ENCODE results near the gene STXBP5.

STXBP5 gene

GRCh38 chr6:147204060-147204785 is at the start of gene STXBP5:
Gene STXBP5 (plus strand): TSS chr6:147204417. CDS start chr6:147204533, 116 bp downstream.
- no peak for DNase-seq (ENCODE audit: low read depth in 2 of 2)

- DNase-seq (ENCODE audit: low read depth in 2 of 2), result no peak
Observed at GRCh38 chr6:147154454-147154853, 49.8 kb upstream of the STXBP5 start.

DNA sequence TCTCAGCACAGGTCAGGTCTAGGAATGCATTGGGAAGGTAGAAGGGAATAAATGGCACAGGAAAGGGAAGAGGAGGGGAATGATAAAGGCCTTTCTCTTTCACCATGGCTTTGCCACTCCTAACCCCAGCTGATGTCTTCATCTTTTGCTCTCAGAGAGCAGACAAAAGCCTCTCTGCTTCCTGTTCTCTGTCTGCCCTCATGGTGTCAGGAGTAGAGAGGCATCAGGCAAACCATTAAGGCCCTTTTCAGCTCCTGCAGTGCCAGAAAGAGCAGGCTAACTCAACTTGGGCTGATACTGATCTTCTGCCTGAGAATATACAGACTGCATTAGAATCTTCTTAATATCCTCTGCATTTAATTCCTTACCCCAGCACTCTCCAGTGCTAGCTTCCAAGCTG is 48.0 kb upstream of the STXBP5 start:
- DNase-seq (ENCODE audit: low read depth in 2 of 2), result no peak

- no peak for DNase-seq (ENCODE audit: low read depth in 2 of 2)
Observed at GRCh38 chr6:147156799-147157382, 47.3 kb upstream of the STXBP5 start.

DNA sequence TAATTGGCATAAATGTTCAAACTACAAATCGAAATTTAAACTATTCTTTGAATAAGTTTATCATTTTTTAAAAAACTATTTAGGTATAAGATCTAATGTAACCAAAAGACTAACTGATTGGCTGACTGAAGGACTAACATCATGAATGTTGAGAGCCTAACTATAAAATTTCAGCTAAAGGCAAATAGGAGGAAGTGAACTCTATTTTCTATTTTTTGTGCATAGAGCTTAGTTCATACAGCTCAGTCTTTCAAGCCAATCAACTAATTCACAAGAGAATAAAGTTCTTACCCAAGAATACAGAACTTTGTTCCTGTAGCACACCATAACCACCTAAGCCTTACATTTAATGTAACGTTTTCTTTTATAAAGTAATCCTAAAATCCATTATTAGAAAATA is 46.3 kb upstream of the STXBP5 start:
- DNase-seq (ENCODE audit: low read depth in 2 of 2), result no peak

DNA sequence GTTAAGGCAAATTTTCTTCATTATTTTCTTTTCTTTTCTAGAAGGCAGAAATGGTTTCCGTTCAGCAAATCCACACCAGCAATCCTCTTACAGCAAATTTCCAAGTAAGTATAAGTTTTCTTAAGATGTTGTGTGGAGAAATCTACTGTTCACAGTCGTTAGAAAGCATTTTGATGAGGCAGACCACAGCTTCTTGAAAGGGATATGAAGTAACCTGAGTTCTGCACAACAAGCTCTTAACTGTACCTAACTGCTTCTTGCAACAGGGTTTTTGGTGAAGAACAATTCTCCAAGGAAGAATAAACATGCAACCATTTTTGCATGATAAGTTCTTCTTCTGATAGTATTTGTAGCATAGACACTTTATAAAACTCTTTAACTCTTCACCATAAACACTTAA is 45.3 kb upstream of the STXBP5 start:
- DNase-seq (ENCODE audit: low read depth in 2 of 2), result no peak

DNA sequence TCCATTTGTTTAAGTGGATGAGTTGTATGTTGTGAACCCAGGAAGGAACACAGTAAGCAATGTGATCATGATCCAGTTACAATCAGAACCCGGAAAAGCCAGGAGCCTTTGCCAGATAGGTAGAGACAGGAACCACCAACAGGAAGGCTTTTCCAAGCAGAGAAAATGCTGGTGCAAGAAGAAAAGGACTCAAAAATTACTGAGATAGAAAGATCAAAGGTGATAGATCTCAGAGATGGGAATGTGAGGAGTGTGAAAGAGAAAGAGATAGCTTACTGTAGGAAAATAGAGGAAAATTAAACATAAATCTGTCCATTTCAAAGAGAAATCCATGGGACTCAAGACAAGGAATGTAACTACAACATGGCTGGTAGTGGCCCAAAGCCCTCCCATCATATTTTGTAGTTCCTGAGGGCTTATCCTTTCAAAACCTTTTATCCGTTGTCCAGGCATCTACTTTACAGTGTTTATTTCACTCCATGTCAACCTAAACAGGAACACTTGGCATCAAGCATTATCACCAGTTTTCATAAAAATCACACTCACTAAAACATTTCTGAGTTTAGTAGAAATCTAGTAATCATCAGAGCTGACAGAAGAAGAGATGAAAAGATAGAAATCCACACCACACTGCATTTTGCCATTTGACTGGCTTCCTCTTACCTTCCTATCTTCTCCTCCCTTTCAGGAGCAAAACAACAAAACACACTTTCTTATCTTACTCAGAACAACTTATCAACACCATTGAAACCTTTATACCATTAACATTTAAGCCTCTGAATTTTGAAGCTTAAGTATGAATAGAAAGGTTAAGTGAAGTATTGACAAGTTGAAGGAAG is 44.5 kb upstream of the STXBP5 start:
- DNase-seq (ENCODE audit: low read depth in 2 of 2), result no peak

- no peak for DNase-seq (ENCODE audit: low read depth in 2 of 2)
Observed at GRCh38 chr6:147160593-147160992, 43.6 kb upstream of the STXBP5 start.

- DNase-seq (ENCODE audit: low read depth in 2 of 2), result no peak
Observed at GRCh38 chr6:147161253-147161973, 42.8 kb upstream of the STXBP5 start.

DNA sequence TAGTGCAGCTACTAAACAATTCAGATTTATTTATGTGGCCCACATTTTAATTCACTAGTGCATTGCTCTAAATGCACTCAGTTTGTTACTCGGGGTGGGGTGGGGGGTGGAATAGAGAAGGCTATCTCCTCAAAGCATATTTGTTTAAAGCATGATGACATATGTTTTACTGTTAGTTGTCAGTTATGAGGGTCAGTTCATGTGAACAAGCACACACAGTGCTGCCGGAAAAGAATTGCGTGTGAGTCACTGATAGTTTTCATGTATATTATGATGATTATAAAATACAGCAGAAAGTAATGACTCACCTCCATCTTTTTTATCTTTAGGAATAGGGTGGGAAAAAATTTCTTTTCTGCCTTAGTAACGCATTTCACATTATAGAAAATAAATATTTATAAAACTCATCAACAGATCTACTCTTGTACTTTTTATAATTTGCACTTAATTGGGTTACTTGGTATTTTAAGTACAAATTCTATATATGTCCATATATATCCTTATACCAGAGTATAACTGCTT is 42.2 kb upstream of the STXBP5 start:
- DNase-seq (ENCODE audit: low read depth in 2 of 2), result no peak

DNA sequence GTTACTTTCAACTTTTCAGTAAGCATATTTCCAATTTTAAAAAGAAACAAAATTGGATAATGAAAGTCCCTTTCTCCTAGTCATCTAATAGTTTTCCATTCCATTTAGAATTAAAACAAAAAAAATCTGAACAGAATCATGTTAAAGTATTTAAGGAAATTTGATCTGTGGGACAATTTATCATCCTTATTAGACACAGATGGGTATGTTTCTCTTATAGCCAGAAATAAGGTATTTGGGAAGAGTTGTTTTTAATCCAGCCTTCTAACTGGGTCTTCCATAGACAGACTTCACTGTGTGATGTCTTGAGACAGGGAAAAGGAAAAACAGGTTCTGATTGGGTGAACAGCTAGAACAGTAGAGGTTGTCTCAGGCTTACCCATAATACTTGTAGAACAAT is 39.5 kb upstream of the STXBP5 start:
- no peak for DNase-seq (ENCODE audit: low read depth in 2 of 2)

- DNase-seq (ENCODE audit: low read depth in 2 of 2), result no peak
Observed at GRCh38 chr6:147166360-147166944, 37.8 kb upstream of the STXBP5 start.

GRCh38 chr6:147166992-147167391 is 37.2 kb upstream of the STXBP5 start:
- DNase-seq (ENCODE audit: low read depth in 2 of 2), result no peak

GRCh38 chr6:147167576-147168461 is 36.4 kb upstream of the STXBP5 start:
- no peak for DNase-seq (ENCODE audit: low read depth in 2 of 2)

DNA sequence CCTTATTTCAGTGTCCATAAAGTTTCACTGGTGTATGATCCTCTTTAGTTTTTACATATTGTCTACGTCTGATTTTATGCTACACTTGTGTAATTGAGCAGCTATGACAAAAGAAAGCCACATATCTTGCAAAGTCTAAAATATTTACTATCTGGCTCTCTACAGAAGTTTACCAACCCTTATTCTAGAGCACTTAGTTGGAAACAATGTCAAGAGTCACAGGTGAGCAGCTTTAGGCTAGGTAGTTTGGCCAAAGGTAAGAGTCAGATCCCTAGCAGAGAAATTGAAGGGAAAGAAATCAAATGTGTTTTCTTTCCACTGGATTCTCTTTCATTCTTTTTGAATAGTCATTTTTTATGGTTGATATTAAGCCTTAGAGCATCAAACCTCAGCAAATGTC is 34.7 kb upstream of the STXBP5 start:
- no peak for DNase-seq (ENCODE audit: low read depth in 2 of 2)

- DNase-seq (ENCODE audit: low read depth in 2 of 2), result no peak
Observed at GRCh38 chr6:147170269-147170668, 33.9 kb upstream of the STXBP5 start.

DNA sequence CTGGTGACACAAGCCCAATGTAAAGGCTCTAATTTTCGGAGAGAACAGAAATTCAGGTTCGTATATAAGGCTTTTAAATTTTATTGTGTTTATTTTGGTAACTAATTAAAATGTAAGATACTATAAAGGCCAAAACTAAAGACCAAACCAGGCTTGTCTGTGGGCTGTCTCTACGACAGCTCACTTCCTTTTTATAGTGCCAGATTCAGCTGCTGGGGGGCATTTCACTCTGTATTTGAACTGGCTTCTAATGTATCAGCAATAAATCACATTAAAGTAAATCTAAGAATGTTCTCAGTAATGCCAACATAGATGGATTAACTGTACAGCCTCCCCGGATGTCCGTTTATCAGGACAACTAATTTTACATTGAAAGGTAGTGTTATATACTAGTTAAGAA is 31.1 kb upstream of the STXBP5 start:
- DNase-seq (ENCODE audit: low read depth in 2 of 2), result no peak

DNA sequence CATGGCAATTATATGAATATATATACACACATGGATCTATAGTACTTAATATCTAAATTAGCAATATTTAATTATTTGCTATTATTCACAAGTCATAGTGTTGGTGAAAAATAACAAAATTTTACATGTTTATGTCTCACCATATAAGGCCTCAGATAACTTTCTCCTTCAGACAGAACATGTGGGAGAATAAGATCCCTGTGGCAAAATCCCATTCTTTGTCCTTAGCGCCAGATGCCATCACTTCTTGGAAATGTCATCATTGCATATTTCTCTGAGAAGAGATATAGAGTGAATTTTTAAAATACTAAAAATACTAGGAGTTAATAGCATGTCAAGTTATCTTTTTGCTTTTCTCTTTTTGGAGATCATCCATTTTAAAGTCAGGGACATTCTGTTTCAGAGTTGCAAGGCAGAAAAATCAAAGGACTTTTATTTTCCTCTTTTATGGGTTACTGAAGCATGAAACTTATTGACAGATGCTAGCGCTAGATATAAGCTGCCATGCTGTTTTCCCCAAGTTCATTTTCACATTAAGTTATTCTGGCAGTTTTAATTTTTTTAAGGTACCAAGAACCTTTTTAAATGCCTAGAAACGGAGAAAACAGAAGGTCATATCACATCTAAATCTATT is 30.4 kb upstream of the STXBP5 start:
- DNase-seq (ENCODE audit: low read depth in 2 of 2), result no peak

DNA sequence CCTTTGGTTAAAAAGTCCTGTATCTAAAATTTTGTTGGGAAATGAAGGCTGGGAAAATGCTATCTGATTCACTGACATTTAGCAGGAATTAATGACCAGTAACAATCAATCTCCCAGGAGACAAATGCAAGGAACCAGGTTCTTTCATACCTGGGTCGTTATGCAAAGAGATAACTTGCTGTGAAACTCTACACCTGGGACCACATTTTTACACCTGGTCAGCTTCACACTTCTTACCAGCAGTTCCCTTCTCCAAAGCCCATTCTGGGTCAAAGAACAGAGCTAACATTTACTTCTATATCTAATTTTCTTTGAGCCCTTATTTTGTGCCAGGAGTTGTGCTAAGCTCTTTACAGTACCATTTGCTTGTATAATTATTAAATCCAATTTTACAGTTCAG is 27.4 kb upstream of the STXBP5 start:
- DNase-seq (ENCODE audit: low read depth in 2 of 2), result no peak

GRCh38 chr6:147177286-147177685 is 26.9 kb upstream of the STXBP5 start:
- DNase-seq (ENCODE audit: low read depth in 2 of 2), result no peak

Data from activated CD8-positive, alpha-beta memory T cell treated with anti-CD3 and anti-CD28 coated beads for 4 hours (primary cell).